ENCODE data around the gene LPO.

The LPO gene

DNA sequence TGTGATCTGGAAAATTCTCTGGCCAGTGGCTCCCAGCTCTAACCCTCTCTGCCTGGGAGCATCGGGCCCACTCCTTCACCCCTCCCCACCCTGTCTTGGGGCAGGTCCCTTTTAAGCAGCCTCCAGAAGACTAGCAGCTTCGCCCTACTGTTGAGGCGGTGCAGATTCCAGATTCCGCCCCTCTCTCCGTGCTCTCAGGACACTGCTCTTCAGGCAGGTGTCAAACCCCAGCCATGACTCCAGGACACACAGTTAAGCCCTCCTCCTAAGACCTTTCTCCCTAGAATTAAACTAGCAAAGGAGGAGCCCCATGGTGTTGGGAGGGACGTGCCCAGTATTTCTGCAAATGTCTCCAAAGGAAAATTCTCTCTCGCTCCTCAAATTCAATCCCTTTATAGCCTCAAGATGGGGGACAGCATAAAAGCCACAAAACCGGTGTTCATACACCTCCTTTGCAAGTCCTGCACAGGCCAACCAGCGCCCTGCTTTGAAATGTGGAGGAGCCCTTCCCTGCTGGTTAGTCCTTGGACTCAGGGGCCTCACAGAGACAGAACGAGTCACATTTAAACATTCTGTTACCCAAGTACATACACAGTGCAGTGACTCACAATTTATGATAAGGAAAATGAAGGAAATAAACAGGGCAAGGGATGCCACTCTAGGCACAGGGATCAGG, 7.2 kb downstream of the LPO start:
- no peaks in the 10 kb centered on the region for H3K36me3 ChIP-seq (ENCODE audit: insufficient read depth, low read length)
- H3K9ac ChIP-seq (ENCODE audit: insufficient read length) = no peak overlapping the region
- H3K27ac ChIP-seq = no peak overlapping the region
- no peak overlapping the region for H3K4me3 ChIP-seq
- H3K9me3 ChIP-seq (ENCODE audit: low read depth, low read length) = no peaks in the 10 kb centered on the region
- TF ChIP-seq FOXP2 (optimal IDR thresholded peaks at IDR 0.05; ENCODE audit: control extremely low read depth, extremely low read length, insufficient read depth) (no peak), EZH2 (IDR thresholded peaks at IDR 0.05) (no peak), POLR2AphosphoS5 (IDR thresholded peaks at IDR 0.05; ENCODE audit: borderline replicate concordance, low read depth, low read length) (no peak)
- no peak for DNase-seq (ENCODE audit: low read depth, low spot score)

DNA sequence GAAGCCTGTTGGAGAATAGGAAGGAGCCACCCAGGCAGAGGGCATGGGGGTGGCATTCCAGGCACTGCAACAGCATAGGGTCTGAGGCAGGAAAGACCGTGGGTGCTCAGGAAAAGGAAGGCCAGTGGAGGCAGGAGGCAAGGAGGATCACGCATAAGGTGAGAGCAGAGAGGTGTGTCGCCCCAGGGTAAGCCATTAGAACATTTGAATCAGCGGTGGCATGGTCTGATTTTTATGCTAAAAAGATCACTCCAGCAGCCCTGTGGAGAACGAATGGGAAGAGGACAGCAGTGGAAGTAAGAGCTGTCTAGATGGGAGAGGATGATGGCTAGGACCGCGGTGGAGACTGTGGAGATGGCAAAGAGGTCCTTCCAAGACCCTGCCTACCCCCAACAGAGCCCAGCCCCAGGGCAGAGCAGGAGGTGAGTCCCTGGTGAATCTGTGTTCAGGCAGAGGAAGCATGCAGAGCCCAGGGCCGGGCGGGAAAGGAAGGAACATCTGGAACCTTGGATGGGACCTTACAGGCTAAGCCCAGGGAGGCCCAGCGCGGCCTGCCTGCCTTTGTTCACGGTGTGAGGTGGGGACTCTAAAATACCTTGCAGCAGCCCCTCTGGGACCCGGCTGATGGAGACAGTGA, 7.8 kb downstream of the LPO start:
- no peak for TF ChIP-seq POLR2AphosphoS5 (IDR thresholded peaks at IDR 0.05; ENCODE audit: borderline replicate concordance, low read depth, low read length)
- TF ChIP-seq FOXP2 (optimal IDR thresholded peaks at IDR 0.05; ENCODE audit: control extremely low read depth, extremely low read length, insufficient read depth) = no peak
- TF ChIP-seq EZH2 (IDR thresholded peaks at IDR 0.05) = no peak
- H3K27ac ChIP-seq = no peak overlapping the region
- H3K36me3 ChIP-seq (ENCODE audit: insufficient read depth, low read length) = no peaks in the 10 kb centered on the region
- H3K4me3 ChIP-seq = no peak overlapping the region
- no peaks in the 10 kb centered on the region for H3K9me3 ChIP-seq (ENCODE audit: low read depth, low read length)
- no peak overlapping the region for H3K9ac ChIP-seq (ENCODE audit: insufficient read length)
- DNase-seq (ENCODE audit: low read depth, low spot score) = no peak

DNA sequence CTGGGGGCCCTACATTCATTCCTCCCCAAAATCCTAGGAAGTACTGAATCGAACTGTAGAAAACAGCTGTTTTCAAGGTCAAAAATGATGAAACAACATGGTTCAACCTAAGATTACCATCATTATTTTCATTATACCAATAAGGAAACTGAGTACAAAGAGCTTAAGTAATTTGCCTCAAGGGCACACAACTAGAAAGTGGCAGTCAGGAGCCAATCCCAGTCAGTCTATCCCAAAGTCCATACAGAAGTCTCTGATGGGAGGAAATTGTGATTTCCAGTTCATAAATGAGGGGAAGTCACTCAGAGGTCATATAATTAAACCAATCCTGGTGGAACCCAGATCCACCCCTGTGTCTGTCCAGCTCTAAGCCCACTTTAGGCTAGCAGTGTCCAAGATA, 8.4 kb downstream of the LPO start:
- Histone ChIP-seq H3K27ac (no peak overlapping the region), H3K9me3 (ENCODE audit: low read depth, low read length) (no peaks in the 10 kb centered on the region), H3K9ac (ENCODE audit: insufficient read length) (no peak overlapping the region), H3K36me3 (ENCODE audit: insufficient read depth, low read length) (no peaks in the 10 kb centered on the region), H3K4me3 (no peak overlapping the region)
- no peak for DNase-seq (ENCODE audit: low read depth, low spot score)
- no peak for TF ChIP-seq FOXP2 (optimal IDR thresholded peaks at IDR 0.05; ENCODE audit: control extremely low read depth, extremely low read length, insufficient read depth)
- TF ChIP-seq EZH2 (IDR thresholded peaks at IDR 0.05) = no peak
- TF ChIP-seq POLR2AphosphoS5 (IDR thresholded peaks at IDR 0.05; ENCODE audit: borderline replicate concordance, low read depth, low read length) = no peak

DNA sequence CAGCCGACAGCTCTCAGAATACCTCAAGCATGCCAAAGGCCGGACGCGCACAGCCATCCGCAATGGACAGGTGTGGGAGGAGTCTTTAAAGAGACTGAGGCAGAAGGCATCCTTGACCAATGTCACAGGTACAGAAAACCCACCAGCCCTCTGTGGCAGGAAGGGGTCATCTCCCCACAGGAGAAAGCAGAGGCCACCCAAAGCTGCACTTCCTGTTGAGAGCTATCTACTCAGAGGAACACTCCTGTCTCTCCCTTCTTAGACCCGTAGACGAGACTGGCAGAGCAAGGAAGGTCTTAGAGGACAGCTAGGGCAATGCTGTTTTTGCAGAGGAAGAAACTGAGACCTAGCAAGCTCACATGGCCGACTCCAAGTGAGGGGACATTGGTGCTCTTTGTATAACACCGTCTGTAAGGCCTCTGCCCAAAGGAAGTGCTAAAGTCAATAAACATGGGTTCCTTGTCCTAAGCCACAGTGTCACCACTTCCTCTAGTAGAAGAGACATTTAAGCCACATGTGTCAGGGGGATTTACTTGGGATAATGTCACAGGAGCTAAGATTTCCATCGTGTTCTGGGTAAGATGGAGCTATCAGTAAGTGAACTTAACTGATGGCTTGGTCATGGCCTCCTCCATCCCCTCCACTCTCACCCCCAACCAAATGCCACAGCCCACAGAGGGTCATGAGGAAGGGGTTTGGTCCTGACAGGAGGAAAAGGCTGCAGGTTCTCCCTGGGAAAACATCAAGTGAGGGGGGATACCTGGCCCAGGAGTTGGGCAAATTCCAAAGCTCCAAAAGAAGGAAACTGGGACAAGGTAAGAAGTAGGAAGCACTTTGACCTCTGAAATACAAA, 9.4 kb downstream of the LPO start:
- no peak overlapping the region for H3K4me3 ChIP-seq
- no peaks in the 10 kb centered on the region for H3K36me3 ChIP-seq (ENCODE audit: insufficient read depth, low read length)
- TF ChIP-seq POLR2AphosphoS5 (IDR thresholded peaks at IDR 0.05; ENCODE audit: borderline replicate concordance, low read depth, low read length) = no peak
- TF ChIP-seq EZH2 (IDR thresholded peaks at IDR 0.05) = no peak
- no peak for TF ChIP-seq FOXP2 (optimal IDR thresholded peaks at IDR 0.05; ENCODE audit: control extremely low read depth, extremely low read length, insufficient read depth)
- H3K9me3 ChIP-seq (ENCODE audit: low read depth, low read length) = no peaks in the 10 kb centered on the region
- no peak for DNase-seq (ENCODE audit: low read depth, low spot score)
- no peak overlapping the region for H3K9ac ChIP-seq (ENCODE audit: insufficient read length)
- no peak overlapping the region for H3K27ac ChIP-seq

GRCh38 chr17:58248955-58249269, 10.5 kb downstream of the LPO start:
- Histone ChIP-seq H3K4me3 (peak overlapping the region; percentile 78), H3K27ac (no peak overlapping the region), H3K9ac (ENCODE audit: insufficient read length) (no peak overlapping the region), H3K9me3 (ENCODE audit: low read depth, low read length) (no peaks in the 10 kb centered on the region), H3K36me3 (ENCODE audit: insufficient read depth, low read length) (no peaks in the 10 kb centered on the region)
- DNase-seq (ENCODE audit: low read depth, low spot score) = no peak
- TF ChIP-seq EZH2 (IDR thresholded peaks at IDR 0.05) (no peak), POLR2AphosphoS5 (IDR thresholded peaks at IDR 0.05; ENCODE audit: borderline replicate concordance, low read depth, low read length) (no peak), FOXP2 (optimal IDR thresholded peaks at IDR 0.05; ENCODE audit: control extremely low read depth, extremely low read length, insufficient read depth) (no peak)

- DNase-seq (ENCODE audit: low read depth, low spot score) = no peak
- Histone ChIP-seq H3K4me3 (peak overlapping the region; percentile 78), H3K9me3 (ENCODE audit: low read depth, low read length) (no peaks in the 10 kb centered on the region), H3K9ac (ENCODE audit: insufficient read length) (peak overlapping the region; percentile 61), H3K27ac (no peak overlapping the region), H3K36me3 (ENCODE audit: insufficient read depth, low read length) (no peaks in the 10 kb centered on the region)
- TF ChIP-seq POLR2AphosphoS5 (IDR thresholded peaks at IDR 0.05; ENCODE audit: borderline replicate concordance, low read depth, low read length) (no peak), EZH2 (IDR thresholded peaks at IDR 0.05) (no peak), FOXP2 (optimal IDR thresholded peaks at IDR 0.05; ENCODE audit: control extremely low read depth, extremely low read length, insufficient read depth) (no peak)
These were observed 11.1 kb downstream of the LPO start for GRCh38 chr17:58249270-58250133.

DNA sequence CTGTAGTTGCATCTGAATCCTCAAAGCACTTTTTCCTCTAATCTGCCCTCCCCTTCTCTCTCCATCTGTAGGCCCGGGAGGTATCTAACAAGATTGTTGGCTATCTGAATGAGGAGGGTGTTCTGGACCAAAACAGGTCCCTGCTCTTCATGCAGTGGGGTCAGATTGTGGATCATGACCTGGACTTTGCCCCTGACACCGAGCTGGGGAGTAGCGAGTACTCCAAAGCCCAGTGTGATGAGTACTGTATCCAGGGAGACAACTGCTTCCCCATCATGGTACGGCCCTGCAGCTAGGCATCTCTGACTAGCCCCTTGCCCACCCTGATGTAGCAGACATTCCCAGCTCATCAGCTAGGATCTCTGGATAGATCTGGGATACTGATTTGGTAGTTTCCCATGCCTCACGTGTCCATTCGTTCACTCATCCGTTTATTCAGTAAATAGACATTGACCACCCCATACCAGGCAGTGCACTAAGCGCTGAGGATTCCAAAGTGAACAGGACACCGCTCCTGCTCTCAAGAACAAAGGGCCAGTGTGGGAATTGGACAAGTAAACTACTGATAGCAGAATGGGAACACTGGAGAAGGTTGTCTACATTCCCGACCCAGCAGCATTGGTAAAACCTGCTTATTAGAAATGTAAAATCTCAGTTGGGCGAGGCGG, 12.1 kb downstream of the LPO start:
- Histone ChIP-seq H3K36me3 (ENCODE audit: insufficient read depth, low read length) (no peaks in the 10 kb centered on the region), H3K27ac (no peak overlapping the region), H3K9me3 (ENCODE audit: low read depth, low read length) (no peaks in the 10 kb centered on the region), H3K9ac (ENCODE audit: insufficient read length) (no peak overlapping the region), H3K4me3 (no peak overlapping the region)
- no peak for DNase-seq (ENCODE audit: low read depth, low spot score)
- TF ChIP-seq FOXP2 (optimal IDR thresholded peaks at IDR 0.05; ENCODE audit: control extremely low read depth, extremely low read length, insufficient read depth) = no peak
- TF ChIP-seq POLR2AphosphoS5 (IDR thresholded peaks at IDR 0.05; ENCODE audit: borderline replicate concordance, low read depth, low read length) = no peak
- TF ChIP-seq EZH2 (IDR thresholded peaks at IDR 0.05) = no peak

Measured in SK-N-MC (cell line).